CD4-positive, alpha-beta T cell treated with Interleukin-10 for 1 hour (primary cell): ENCODE results near the gene RAB6B.

ENCODE experiments used
- DNase-seq: peaks from one replicate; pipeline ENCODE4 v3.0.0-alpha.2; 2020

Gene RAB6B

GRCh38 chr3:133880886-133881455 is 14.7 kb downstream of the RAB6B start:
- no peak for DNase-seq

GRCh38 chr3:133880287-133880686 is 15.4 kb downstream of the RAB6B start:
- DNase-seq = no peak

GRCh38 chr3:133878518-133878917 is 17.2 kb downstream of the RAB6B start:
- no peak for DNase-seq

- DNase-seq = no peak
Observed at GRCh38 chr3:133877221-133877620, 18.5 kb downstream of the RAB6B start.

GRCh38 chr3:133874761-133875438 is 20.8 kb downstream of the RAB6B start:
- no peak for DNase-seq

GRCh38 chr3:133874344-133874743 is 21.3 kb downstream of the RAB6B start:
- DNase-seq = no peak

- DNase-seq = no peak
Observed at GRCh38 chr3:133872781-133873180, 22.9 kb downstream of the RAB6B start.

- no peak for DNase-seq
Observed at GRCh38 chr3:133872161-133872560, 23.5 kb downstream of the RAB6B start.

GRCh38 chr3:133871368-133872090 is 24.2 kb downstream of the RAB6B start:
- no peak for DNase-seq

GRCh38 chr3:133870822-133871221 is 24.9 kb downstream of the RAB6B start:
- no peak for DNase-seq

GRCh38 chr3:133869586-133869985 is 26.1 kb downstream of the RAB6B start:
- DNase-seq = no peak

- no peak for DNase-seq
Observed at GRCh38 chr3:133868758-133869475, 26.8 kb downstream of the RAB6B start.

GRCh38 chr3:133868186-133868585 is 27.5 kb downstream of the RAB6B start:
- DNase-seq = no peak

GRCh38 chr3:133866141-133866540 is 29.5 kb downstream of the RAB6B start:
- DNase-seq = no peak

- DNase-seq = no peak
Observed at GRCh38 chr3:133865136-133865855, 30.4 kb downstream of the RAB6B start.

- DNase-seq = no peak
Observed at GRCh38 chr3:133864616-133865015, 31.1 kb downstream of the RAB6B start.

- DNase-seq = no peak
Observed at GRCh38 chr3:133863911-133864310, 31.8 kb downstream of the RAB6B start.

- DNase-seq = no peak
Observed at GRCh38 chr3:133862161-133862560, 33.5 kb downstream of the RAB6B start.

- no peak for DNase-seq
Observed at GRCh38 chr3:133860519-133860918, 35.2 kb downstream of the RAB6B start.

- DNase-seq = no peak
Observed at GRCh38 chr3:133859381-133860234, 36.1 kb downstream of the RAB6B start.

GRCh38 chr3:133857767-133858166 is 37.9 kb downstream of the RAB6B start:
- no peak for DNase-seq

- no peak for DNase-seq
Observed at GRCh38 chr3:133856316-133856715, 39.4 kb downstream of the RAB6B start.
